K562 (cell line): ENCODE data around the gene RNH1. TPM values are rescaled to one million over a fixed set of nuclear protein-coding genes. Genes with fewer than 3 reads are reported as not detected.

Experiments
- C11orf30 ChIP-seq: fragments of 450-650 bp; IDR thresholded peaks from 2 replicates; pipeline ENCODE4 v1.6.1; 2016; ENCODE audit warnings: low read depth, mild to moderate bottlenecking
- DACH1 ChIP-seq: fragments of 450-650 bp; IDR thresholded peaks from 2 replicates; pipeline ENCODE4 v1.6.1; 2018; ENCODE audit not compliant: partially characterized antibody
- EGR1 ChIP-seq: fragments of 450-650 bp; conservative IDR thresholded peaks from 2 replicates; pipeline ENCODE4 v1.6.1; 2017; ENCODE audit warnings: mild to moderate bottlenecking
- EP400 ChIP-seq: fragments of 450-650 bp; IDR thresholded peaks from 2 replicates; pipeline ENCODE4 v1.6.1; 2017; ENCODE audit warnings: antibody characterized with exemption, mild to moderate bottlenecking, moderate library complexity
- HCFC1 ChIP-seq: IDR thresholded peaks from 2 replicates; pipeline ENCODE4 v1.6.1; 2012; ENCODE audit warnings: low read depth, low read length, improper control_type of control experiment
- KAT7 ChIP-seq: sonication (generic); formaldehyde crosslinking; IDR thresholded peaks from 2 replicates; pipeline ENCODE4 v1.8.0; 2022; ENCODE audit warnings: missing genetic modification reagents, mild to moderate bottlenecking, borderline replicate concordance
- KHSRP ChIP-seq: fragments of 450-650 bp; IDR thresholded peaks from 2 replicates; pipeline ENCODE4 v1.6.1; 2017
- MEF2A ChIP-seq: IDR thresholded peaks from 2 replicates; pipeline ENCODE4 v1.6.1; 2011; ENCODE audit warnings: low read depth, mild to moderate bottlenecking, low read length, moderate library complexity; ENCODE audit not compliant: control insufficient read depth
- RBM22 ChIP-seq: fragments of 200-400 bp; formaldehyde crosslinking; IDR thresholded peaks from 2 replicates; pipeline ENCODE4 v1.6.1; 2018; ENCODE audit warnings: low read length, low read depth; ENCODE audit not compliant: poor library complexity, severe bottlenecking
- SIRT6 ChIP-seq: IDR thresholded peaks from one replicate; pipeline ENCODE4 v1.6.1; 2012; ENCODE audit warnings: low read depth, mild to moderate bottlenecking, control low read depth, inconsistent platforms, low read length, moderate library complexity
- SREBF1 ChIP-seq: fragments of 150-350 bp; IDR thresholded peaks from 2 replicates; pipeline ENCODE4 v1.6.1; 2014; ENCODE audit warnings: antibody characterized with exemption, low read depth, low read length, borderline replicate concordance
- SRF ChIP-seq, 2 experiments: fragments of 250-450, 450-650 bp in 1 of 2; sonication (Bioruptor Pico) in 1 of 2; sonication (generic) in 1 of 2; formaldehyde crosslinking; IDR thresholded peaks; 2 replicates each; pipeline versions ENCODE4 v1.5.0 to v1.5.1; 2020 to 2022; ENCODE audit warnings: mild to moderate bottlenecking in 1 of 2, missing genetic modification reagents in 1 of 2
- TEAD1 ChIP-seq, 2 experiments: fragments of 450-650 bp in 1 of 2; sonication (generic) in 1 of 2; formaldehyde crosslinking; IDR thresholded peaks; 2 replicates each; pipeline versions ENCODE4 v1.4.0 to v1.8.0; 2020 to 2022; ENCODE audit warnings: mild to moderate bottlenecking in 2 of 2, missing genetic modification reagents in 1 of 2
- ZEB2 ChIP-seq: fragments of 450-650 bp; IDR thresholded peaks from 2 replicates; pipeline ENCODE4 v1.6.1; 2016
- ZNF124 ChIP-seq: sonication (generic); formaldehyde crosslinking; IDR thresholded peaks from 2 replicates; pipeline ENCODE4 v1.8.1; 2022; ENCODE audit warnings: missing genetic modification reagents
- polyA plus RNA-seq, 8 experiments: library from polyadenylated mRNA; depleted of rRNA in 4 of 8; stranded (reverse) in 5 of 8; unstranded in 3 of 8; fragments of >200 nt; fragmentation: Nextera tagmentation in 2 of 8; fragmentation: Illumina TruSeq in 1 of 8; extraction: Ambion mirVana in 2 of 8; extraction: Trizol in 1 of 8; gene quantifications; 2 replicates each; pipeline versions ENCODE4 v1.2.1 to v1.2.3, GENCODE V29; 2011 to 2014; ENCODE audit warnings: inconsistent platforms in 1 of 8, missing spikeins in 1 of 8
- total RNA-seq, 7 experiments: library from RNA; depleted of rRNA in 6 of 7; stranded (reverse); fragments of >200 nt in 6 of 7; fragmentation: Illumina TruSeq in 2 of 7; extraction: Trizol in 2 of 7; gene quantifications; 2 replicates each; pipeline versions ENCODE4 v1.2.1 to v1.2.3, GENCODE V29; 2011 to 2021; ENCODE audit warnings: low replicate concordance in 1 of 7
- TF ChIP-seq, protein P1 (sequence below), 2 experiments: fragments of 450-650 bp; conservative IDR thresholded peaks; 2 replicates each; pipeline ENCODE4 v1.6.1; 2017; ENCODE audit warnings: mild to moderate bottlenecking in 2 of 2, moderate library complexity in 2 of 2
- TF ChIP-seq, protein P2 (sequence below): IDR thresholded peaks from 2 replicates; pipeline ENCODE4 v1.6.1; 2011; ENCODE audit not compliant: insufficient read length; ENCODE audit errors: extremely low read depth
- TF ChIP-seq, protein P3 (sequence below): fragments of 450-650 bp; formaldehyde crosslinking; IDR thresholded peaks from 2 replicates; pipeline ENCODE4 v1.4.0; 2022; ENCODE audit warnings: missing genetic modification characterization
- TF ChIP-seq, protein P4 (sequence below): sonication (generic); formaldehyde crosslinking; IDR thresholded peaks from 2 replicates; pipeline ENCODE4 v1.5.0; 2020; ENCODE audit warnings: missing genetic modification reagents
- TF ChIP-seq, protein P5 (sequence below): fragments of 450-650 bp; IDR thresholded peaks from 2 replicates; pipeline ENCODE4 v1.6.1; 2017; ENCODE audit warnings: antibody characterized with exemption, mild to moderate bottlenecking

Gene RNH1
- total and polyA plus RNA-seq, 9 of the 15 experiments (the other 6 are each of a cell fraction or from before 2014, with no cell fraction given) = 2.5 to 160 (median 44.3) TPM

DNA sequence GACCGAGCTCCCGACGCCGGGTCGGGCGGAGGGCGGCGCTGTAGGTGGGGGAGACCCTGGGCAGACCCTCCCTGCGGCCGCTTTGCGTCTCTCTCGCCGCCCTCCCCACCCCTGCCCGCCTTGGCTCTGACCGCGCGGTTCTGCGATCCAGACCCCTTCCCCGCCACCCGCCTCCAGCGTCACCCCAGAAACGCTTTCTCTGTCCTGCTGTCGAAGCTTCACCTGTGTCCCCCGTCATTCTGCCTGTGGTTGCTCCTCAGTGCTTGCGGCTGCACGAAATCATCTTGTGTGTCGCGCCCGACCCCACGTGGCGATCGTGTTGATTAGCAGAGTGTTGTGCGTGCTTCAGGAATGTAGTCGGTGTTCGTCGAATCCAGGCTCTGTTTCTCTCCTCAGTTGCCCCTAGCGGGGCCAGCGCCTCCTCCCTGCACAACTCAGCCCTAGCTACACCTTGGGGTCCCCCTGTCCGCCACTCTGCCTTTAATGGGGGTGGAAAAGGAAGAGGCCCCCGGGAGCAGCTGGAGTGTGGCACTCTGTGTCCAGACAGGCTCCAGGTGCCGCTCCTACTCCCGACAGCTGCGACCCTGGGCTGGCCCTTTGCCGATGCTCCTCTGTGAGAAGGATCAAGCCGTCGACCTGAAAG lies 56.1 kb downstream of the RNH1 start (continued):
- peak; percentile 79 for TF ChIP-seq EP400
- TF ChIP-seq MEF2A = no peak
- no peak for TF ChIP-seq HCFC1
- TF ChIP-seq EGR1 = no peak
- TF ChIP-seq SRF (CRISPR knock-in tag; IDR thresholded peaks at IDR 0.05) = no peak
- no peak for TF ChIP-seq DACH1
- TF ChIP-seq TEAD1 (CRISPR knock-in tag; IDR thresholded peaks at IDR 0.05) = peak in 1 of 2 experiments; percentile 94; a peak in 2 of 4 replicates
- TF ChIP-seq, protein P1, sequence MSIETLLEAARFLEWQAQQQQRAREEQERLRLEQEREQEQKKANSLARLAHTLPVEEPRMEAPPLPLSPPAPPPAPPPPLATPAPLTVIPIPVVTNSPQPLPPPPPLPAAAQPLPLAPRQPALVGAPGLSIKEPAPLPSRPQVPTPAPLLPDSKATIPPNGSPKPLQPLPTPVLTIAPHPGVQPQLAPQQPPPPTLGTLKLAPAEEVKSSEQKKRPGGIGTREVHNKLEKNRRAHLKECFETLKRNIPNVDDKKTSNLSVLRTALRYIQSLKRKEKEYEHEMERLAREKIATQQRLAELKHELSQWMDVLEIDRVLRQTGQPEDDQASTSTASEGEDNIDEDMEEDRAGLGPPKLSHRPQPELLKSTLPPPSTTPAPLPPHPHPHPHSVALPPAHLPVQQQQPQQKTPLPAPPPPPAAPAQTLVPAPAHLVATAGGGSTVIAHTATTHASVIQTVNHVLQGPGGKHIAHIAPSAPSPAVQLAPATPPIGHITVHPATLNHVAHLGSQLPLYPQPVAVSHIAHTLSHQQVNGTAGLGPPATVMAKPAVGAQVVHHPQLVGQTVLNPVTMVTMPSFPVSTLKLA (conservative IDR thresholded peaks at IDR 0.05) = peak; percentile 96
- no peak for TF ChIP-seq C11orf30
- TF ChIP-seq, protein P2, sequence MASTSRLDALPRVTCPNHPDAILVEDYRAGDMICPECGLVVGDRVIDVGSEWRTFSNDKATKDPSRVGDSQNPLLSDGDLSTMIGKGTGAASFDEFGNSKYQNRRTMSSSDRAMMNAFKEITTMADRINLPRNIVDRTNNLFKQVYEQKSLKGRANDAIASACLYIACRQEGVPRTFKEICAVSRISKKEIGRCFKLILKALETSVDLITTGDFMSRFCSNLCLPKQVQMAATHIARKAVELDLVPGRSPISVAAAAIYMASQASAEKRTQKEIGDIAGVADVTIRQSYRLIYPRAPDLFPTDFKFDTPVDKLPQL = no peak
- TF ChIP-seq, protein P3, sequence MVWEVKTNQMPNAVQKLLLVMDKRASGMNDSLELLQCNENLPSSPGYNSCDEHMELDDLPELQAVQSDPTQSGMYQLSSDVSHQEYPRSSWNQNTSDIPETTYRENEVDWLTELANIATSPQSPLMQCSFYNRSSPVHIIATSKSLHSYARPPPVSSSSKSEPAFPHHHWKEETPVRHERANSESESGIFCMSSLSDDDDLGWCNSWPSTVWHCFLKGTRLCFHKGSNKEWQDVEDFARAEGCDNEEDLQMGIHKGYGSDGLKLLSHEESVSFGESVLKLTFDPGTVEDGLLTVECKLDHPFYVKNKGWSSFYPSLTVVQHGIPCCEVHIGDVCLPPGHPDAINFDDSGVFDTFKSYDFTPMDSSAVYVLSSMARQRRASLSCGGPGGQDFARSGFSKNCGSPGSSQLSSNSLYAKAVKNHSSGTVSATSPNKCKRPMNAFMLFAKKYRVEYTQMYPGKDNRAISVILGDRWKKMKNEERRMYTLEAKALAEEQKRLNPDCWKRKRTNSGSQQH (CRISPR knock-in tag) = no peak
- no peak for TF ChIP-seq ZEB2
- TF ChIP-seq SREBF1 = no peak
- TF ChIP-seq SIRT6 = no peak
- TF ChIP-seq KAT7 (CRISPR knock-in tag) = 0 out of 2 replicates have a peak, but pooled peaks have one; percentile 60
- TF ChIP-seq, protein P4, sequence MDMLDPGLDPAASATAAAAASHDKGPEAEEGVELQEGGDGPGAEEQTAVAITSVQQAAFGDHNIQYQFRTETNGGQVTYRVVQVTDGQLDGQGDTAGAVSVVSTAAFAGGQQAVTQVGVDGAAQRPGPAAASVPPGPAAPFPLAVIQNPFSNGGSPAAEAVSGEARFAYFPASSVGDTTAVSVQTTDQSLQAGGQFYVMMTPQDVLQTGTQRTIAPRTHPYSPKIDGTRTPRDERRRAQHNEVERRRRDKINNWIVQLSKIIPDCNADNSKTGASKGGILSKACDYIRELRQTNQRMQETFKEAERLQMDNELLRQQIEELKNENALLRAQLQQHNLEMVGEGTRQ (CRISPR knock-in tag) = peak; percentile 47
- TF ChIP-seq KHSRP = no peak
- TF ChIP-seq ZNF124 = no peak
- no peak for TF ChIP-seq RBM22
- TF ChIP-seq, protein P5, sequence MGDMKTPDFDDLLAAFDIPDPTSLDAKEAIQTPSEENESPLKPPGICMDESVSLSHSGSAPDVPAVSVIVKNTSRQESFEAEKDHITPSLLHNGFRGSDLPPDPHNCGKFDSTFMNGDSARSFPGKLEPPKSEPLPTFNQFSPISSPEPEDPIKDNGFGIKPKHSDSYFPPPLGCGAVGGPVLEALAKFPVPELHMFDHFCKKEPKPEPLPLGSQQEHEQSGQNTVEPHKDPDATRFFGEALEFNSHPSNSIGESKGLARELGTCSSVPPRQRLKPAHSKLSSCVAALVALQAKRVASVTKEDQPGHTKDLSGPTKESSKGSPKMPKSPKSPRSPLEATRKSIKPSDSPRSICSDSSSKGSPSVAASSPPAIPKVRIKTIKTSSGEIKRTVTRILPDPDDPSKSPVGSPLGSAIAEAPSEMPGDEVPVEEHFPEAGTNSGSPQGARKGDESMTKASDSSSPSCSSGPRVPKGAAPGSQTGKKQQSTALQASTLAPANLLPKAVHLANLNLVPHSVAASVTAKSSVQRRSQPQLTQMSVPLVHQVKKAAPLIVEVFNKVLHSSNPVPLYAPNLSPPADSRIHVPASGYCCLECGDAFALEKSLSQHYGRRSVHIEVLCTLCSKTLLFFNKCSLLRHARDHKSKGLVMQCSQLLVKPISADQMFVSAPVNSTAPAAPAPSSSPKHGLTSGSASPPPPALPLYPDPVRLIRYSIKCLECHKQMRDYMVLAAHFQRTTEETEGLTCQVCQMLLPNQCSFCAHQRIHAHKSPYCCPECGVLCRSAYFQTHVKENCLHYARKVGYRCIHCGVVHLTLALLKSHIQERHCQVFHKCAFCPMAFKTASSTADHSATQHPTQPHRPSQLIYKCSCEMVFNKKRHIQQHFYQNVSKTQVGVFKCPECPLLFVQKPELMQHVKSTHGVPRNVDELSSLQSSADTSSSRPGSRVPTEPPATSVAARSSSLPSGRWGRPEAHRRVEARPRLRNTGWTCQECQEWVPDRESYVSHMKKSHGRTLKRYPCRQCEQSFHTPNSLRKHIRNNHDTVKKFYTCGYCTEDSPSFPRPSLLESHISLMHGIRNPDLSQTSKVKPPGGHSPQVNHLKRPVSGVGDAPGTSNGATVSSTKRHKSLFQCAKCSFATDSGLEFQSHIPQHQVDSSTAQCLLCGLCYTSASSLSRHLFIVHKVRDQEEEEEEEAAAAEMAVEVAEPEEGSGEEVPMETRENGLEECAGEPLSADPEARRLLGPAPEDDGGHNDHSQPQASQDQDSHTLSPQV = peak; percentile 78
